ENCODE data around the gene INVS.

The INVS gene

GRCh38 chr9:100240512-100240911, 141.5 kb downstream of the INVS start:
- TF ChIP-seq, protein P1, sequence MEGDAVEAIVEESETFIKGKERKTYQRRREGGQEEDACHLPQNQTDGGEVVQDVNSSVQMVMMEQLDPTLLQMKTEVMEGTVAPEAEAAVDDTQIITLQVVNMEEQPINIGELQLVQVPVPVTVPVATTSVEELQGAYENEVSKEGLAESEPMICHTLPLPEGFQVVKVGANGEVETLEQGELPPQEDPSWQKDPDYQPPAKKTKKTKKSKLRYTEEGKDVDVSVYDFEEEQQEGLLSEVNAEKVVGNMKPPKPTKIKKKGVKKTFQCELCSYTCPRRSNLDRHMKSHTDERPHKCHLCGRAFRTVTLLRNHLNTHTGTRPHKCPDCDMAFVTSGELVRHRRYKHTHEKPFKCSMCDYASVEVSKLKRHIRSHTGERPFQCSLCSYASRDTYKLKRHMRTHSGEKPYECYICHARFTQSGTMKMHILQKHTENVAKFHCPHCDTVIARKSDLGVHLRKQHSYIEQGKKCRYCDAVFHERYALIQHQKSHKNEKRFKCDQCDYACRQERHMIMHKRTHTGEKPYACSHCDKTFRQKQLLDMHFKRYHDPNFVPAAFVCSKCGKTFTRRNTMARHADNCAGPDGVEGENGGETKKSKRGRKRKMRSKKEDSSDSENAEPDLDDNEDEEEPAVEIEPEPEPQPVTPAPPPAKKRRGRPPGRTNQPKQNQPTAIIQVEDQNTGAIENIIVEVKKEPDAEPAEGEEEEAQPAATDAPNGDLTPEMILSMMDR (conservative IDR thresholded peaks at IDR 0.05): no peak
- TF ChIP-seq ZFX (IDR thresholded peaks at IDR 0.05): no peak
- no peak overlapping the region for H3K27ac ChIP-seq

DNA sequence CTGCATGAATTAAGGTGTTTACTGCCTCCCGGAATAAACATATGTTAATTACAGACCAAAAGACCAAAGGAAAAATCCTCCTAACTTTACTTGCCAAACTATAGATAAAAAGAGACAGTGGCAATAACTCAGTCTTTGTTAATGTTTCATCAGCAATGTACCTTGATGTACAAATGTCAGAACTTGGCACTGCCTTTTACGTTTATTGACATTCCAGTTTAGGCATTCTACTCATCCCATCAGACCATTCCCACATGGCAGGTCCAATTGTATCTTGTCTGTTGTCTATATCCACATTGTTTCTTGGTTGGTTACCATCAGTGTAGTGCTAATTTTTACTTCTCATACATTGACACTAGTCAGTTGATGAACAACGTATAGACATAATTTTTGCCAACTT, 168.2 kb downstream of the INVS start:
- TF ChIP-seq, protein P1 (conservative IDR thresholded peaks at IDR 0.05): no peak
- no peak for TF ChIP-seq ZFX (IDR thresholded peaks at IDR 0.05)
- H3K27ac ChIP-seq: no peak overlapping the region

GRCh38 chr9:100268271-100268670, 169.2 kb downstream of the INVS start:
- TF ChIP-seq, protein P1 (conservative IDR thresholded peaks at IDR 0.05): no peak
- TF ChIP-seq ZFX (IDR thresholded peaks at IDR 0.05): no peak
- no peak overlapping the region for H3K27ac ChIP-seq

DNA sequence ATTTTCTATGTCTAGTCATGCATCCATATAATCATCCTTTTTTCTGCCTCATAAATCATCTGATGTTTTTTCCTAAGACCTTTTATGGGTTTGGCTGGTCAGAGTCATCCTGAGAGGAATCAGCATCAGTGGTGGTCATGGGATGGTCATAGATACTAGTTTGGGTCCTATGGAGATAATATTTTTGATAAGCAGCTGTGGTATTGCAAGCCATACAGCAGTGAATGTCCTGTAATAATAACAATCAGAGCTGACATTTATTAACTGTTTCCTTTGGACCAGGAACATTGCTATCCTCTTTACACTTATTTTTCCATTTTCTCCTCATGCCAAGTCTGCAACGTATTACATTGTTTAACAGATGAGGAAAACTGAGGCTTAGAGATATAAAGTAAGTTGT, 170.6 kb downstream of the INVS start:
- no peak overlapping the region for H3K27ac ChIP-seq
- TF ChIP-seq, protein P1 (conservative IDR thresholded peaks at IDR 0.05): no peak

GRCh38 chr9:100277166-100277979, 178.3 kb downstream of the INVS start:
- TF ChIP-seq, protein P1 (conservative IDR thresholded peaks at IDR 0.05): no peak
- no peak for TF ChIP-seq ZFX (IDR thresholded peaks at IDR 0.05)
- H3K27ac ChIP-seq: no peak overlapping the region

DNA sequence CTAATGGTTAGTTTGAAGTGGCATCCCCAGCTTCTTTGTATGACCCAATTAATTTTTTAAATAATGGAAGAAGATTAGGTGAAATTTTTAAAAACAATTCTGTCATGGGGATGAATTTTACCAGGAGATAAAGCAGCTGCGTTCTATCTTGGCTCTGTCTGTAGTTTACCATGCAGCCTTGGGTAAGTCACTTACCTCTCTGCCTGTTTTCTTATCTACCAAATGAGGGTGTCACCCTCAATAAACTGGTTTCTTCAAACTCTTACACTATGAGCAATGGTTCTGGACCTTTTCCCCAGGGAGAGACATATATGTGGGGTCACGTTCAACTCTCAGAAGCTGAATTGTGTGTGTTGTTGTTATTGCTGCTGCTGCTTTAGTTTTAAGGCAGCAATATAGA, 182.0 kb downstream of the INVS start:
- TF ChIP-seq, protein P1 (conservative IDR thresholded peaks at IDR 0.05): no peak
- no peak for TF ChIP-seq ZFX (IDR thresholded peaks at IDR 0.05)
- no peak overlapping the region for H3K27ac ChIP-seq

GRCh38 chr9:100281676-100282387, 182.8 kb downstream of the INVS start:
- TF ChIP-seq ZFX (IDR thresholded peaks at IDR 0.05): no peak
- H3K27ac ChIP-seq: no peak overlapping the region
